ENCODE measurements around the gene LASP1.

Gene LASP1

DNA sequence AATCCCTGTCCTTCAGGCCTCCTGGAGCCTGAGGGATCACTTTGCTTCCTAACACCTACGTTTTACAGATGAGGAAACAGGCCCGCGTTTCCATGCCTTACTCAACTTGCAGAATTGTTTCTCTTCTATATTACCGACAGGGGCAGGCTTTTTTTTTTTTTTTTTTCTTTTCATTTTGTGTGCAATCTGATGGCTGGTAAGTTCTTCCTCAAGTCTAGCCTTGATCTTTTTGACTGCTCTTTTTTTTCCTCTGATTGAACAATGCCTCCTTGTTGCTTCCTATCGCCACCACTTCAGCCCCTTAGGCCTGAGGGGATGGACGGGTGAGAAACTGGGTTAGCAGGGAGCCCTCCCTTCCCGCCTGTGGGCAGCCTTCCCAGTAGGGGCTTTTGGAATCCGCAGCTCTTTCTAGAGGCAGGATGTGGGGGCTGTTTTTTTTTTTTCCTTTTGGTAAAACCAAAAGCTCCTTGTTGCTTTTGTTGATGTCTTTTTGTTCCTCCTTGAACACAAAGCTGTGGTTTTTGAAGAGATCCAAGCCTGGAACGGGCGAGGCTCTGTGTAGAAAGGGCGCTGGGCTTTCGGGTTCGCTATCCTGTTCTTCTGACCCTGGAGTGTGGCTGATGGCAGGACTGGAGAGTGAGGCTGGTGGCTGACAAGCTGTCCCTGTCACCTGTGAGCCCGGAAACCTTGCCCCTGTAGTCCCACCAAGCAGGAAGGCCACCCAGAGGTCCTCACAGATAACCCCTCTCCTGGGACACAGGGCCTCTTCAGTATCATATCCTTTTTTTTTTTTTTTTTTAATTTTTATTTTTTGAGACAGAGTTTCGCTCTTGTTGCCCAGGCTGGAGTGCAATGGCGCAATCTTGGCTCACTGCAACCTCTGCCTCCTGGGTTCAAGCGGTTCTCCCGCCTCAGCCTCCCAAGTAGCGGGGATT is 14.0 kb downstream of the LASP1 start:
- H3K4me3 ChIP-seq (ENCODE audit: low read depth in 1 of 2, low read length in 2 of 2), result no peak overlapping the region
- H3K4me1 ChIP-seq (ENCODE audit: insufficient read depth, low read length), result no peaks in the 10 kb centered on the region
- H4K20me1 ChIP-seq (ENCODE audit: insufficient read depth, low read length), result peaks cover 73% of the 10 kb centered on the region
- no peak overlapping the region for H3K27ac ChIP-seq (ENCODE audit: low read length)
- no peak overlapping the region for H2AFZ ChIP-seq (ENCODE audit: low read depth, low read length)
- no peak overlapping the region for H3K9ac ChIP-seq (ENCODE audit: low read depth, low read length)
- DNase-seq, result no peak
- H3K79me2 ChIP-seq (ENCODE audit: insufficient read depth, low read length), result peaks cover 89% of the 10 kb centered on the region
- TF ChIP-seq, protein P1, sequence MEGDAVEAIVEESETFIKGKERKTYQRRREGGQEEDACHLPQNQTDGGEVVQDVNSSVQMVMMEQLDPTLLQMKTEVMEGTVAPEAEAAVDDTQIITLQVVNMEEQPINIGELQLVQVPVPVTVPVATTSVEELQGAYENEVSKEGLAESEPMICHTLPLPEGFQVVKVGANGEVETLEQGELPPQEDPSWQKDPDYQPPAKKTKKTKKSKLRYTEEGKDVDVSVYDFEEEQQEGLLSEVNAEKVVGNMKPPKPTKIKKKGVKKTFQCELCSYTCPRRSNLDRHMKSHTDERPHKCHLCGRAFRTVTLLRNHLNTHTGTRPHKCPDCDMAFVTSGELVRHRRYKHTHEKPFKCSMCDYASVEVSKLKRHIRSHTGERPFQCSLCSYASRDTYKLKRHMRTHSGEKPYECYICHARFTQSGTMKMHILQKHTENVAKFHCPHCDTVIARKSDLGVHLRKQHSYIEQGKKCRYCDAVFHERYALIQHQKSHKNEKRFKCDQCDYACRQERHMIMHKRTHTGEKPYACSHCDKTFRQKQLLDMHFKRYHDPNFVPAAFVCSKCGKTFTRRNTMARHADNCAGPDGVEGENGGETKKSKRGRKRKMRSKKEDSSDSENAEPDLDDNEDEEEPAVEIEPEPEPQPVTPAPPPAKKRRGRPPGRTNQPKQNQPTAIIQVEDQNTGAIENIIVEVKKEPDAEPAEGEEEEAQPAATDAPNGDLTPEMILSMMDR (IDR thresholded peaks at IDR 0.05; ENCODE audit: borderline replicate concordance, extremely low read depth, low read length, poor library complexity, severe bottlenecking), result no peak
- TF ChIP-seq EZH2 (IDR thresholded peaks at IDR 0.05; ENCODE audit: borderline replicate concordance, low read depth, low read length, severe bottlenecking), result no peak
- peak; percentile 51 for ATAC-seq (ENCODE audit: insufficient read depth, low read depth)
- H3K4me2 ChIP-seq (ENCODE audit: insufficient read depth, low read length), result no peak overlapping the region
- H3K9me3 ChIP-seq (ENCODE audit: insufficient read depth, low read length, severe bottlenecking), result no peaks in the 10 kb centered on the region
- H3K27me3 ChIP-seq (ENCODE audit: insufficient read depth, low read length, poor library complexity), result no peaks in the 10 kb centered on the region
- peaks cover 90% of the 10 kb centered on the region for H3K36me3 ChIP-seq (ENCODE audit: insufficient read depth, low read length)

- no peaks in the 10 kb centered on the region for H3K27me3 ChIP-seq (ENCODE audit: insufficient read depth, low read length, poor library complexity)
- DNase-seq, result no peak
- no peak overlapping the region for H3K4me3 ChIP-seq (ENCODE audit: low read depth in 1 of 2, low read length in 2 of 2)
- no peak overlapping the region for H2AFZ ChIP-seq (ENCODE audit: low read depth, low read length)
- no peaks in the 10 kb centered on the region for H3K4me1 ChIP-seq (ENCODE audit: insufficient read depth, low read length)
- H3K9ac ChIP-seq (ENCODE audit: low read depth, low read length), result no peak overlapping the region
- peak overlapping the region; percentile 36; the same call in 1 of the 2 replicates for H3K27ac ChIP-seq (ENCODE audit: low read length)
- H3K9me3 ChIP-seq (ENCODE audit: insufficient read depth, low read length, severe bottlenecking), result no peaks in the 10 kb centered on the region
- peaks cover 89% of the 10 kb centered on the region for H3K79me2 ChIP-seq (ENCODE audit: insufficient read depth, low read length)
- H3K4me2 ChIP-seq (ENCODE audit: insufficient read depth, low read length), result no peak overlapping the region
- ATAC-seq (ENCODE audit: insufficient read depth, low read depth), result no peak
- peaks cover 75% of the 10 kb centered on the region for H4K20me1 ChIP-seq (ENCODE audit: insufficient read depth, low read length)
- peaks cover 87% of the 10 kb centered on the region for H3K36me3 ChIP-seq (ENCODE audit: insufficient read depth, low read length)
- no peak for TF ChIP-seq EZH2 (IDR thresholded peaks at IDR 0.05; ENCODE audit: borderline replicate concordance, low read depth, low read length, severe bottlenecking)
- TF ChIP-seq, protein P1 (IDR thresholded peaks at IDR 0.05; ENCODE audit: borderline replicate concordance, extremely low read depth, low read length, poor library complexity, severe bottlenecking), result no peak
Observed at GRCh38 chr17:38885044-38885727, 15.3 kb downstream of the LASP1 start.

DNA sequence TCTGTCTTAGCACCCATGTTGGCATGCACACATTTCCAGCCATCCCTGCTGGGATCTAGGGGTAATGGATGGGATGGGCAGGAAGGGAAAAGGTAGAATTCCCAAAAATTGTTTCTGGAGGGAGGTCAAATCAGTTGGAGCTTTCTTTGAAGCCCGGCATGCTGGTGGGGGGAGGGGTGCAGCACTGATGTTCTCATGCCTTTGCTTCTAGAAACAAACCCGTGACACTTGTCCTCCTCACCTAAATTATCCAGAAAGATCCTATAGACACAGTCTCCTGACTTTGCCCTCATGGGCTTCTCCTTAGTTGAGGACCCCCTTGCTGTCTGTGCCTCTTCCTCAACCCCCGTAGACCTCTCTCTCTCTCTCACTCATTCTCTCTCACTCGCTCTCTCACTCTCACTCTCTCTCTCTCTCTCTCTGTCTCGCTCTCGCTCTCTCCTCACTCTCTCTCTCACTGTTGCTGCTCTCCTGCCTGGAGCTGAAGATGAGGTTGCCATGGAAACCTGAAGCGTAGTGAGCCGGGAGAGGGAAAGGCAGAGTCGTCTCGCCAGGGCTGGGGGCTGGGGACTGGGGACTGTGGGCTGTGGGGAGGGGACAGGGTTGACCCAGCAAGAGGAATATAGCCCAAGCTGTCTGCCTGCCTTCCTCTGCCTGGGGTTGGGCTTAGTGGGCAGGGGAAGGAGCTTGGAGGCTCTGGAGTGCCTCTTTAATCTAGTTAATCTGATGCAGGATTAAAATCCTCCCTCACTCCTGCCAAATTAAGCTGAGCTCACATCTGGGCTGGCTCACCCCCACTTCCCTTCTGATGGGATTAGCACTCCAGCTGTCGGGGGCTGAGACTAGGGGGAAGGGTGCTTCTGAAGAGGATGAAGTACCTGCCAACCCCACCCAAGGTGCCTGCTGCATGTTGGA is 16.1 kb downstream of the LASP1 start:
- Histone ChIP-seq H3K9ac (ENCODE audit: low read depth, low read length) (no peak overlapping the region), H3K27me3 (ENCODE audit: insufficient read depth, low read length, poor library complexity) (no peaks in the 10 kb centered on the region), H3K79me2 (ENCODE audit: insufficient read depth, low read length) (peaks cover 81% of the 10 kb centered on the region), H3K9me3 (ENCODE audit: insufficient read depth, low read length, severe bottlenecking) (no peaks in the 10 kb centered on the region), H3K27ac (ENCODE audit: low read length) (peak overlapping the region; percentile 36; the same call in 1 of the 2 replicates), H3K4me1 (ENCODE audit: insufficient read depth, low read length) (no peaks in the 10 kb centered on the region), H4K20me1 (ENCODE audit: insufficient read depth, low read length) (peaks cover 77% of the 10 kb centered on the region), H3K36me3 (ENCODE audit: insufficient read depth, low read length) (peaks cover 87% of the 10 kb centered on the region), H3K4me2 (ENCODE audit: insufficient read depth, low read length) (no peak overlapping the region), H3K4me3 (ENCODE audit: low read depth in 1 of 2, low read length in 2 of 2) (no peak overlapping the region), H2AFZ (ENCODE audit: low read depth, low read length) (no peak overlapping the region)
- TF ChIP-seq, protein P1 (IDR thresholded peaks at IDR 0.05; ENCODE audit: borderline replicate concordance, extremely low read depth, low read length, poor library complexity, severe bottlenecking), result no peak
- no peak for TF ChIP-seq EZH2 (IDR thresholded peaks at IDR 0.05; ENCODE audit: borderline replicate concordance, low read depth, low read length, severe bottlenecking)
- ATAC-seq (ENCODE audit: insufficient read depth, low read depth) (no peak), DNase-seq (no peak)

All from DND-41 (cell line).